GM12878 (cell line): ENCODE data around the gene SASH1.

Experiments
- ESRRA ChIP-seq: IDR thresholded peaks from 2 replicates; pipeline ENCODE4 v1.6.1; 2012; ENCODE audit warnings: mild to moderate bottlenecking, low read length, improper control_type of control experiment
- EZH2 ChIP-seq: IDR thresholded peaks from 2 replicates; pipeline ENCODE4 v1.6.1; 2012; ENCODE audit warnings: low read depth, mild to moderate bottlenecking, control low read depth, inconsistent platforms, low read length, borderline replicate concordance; ENCODE audit not compliant: control insufficient read depth
- POLR2A ChIP-seq: IDR thresholded peaks from 2 replicates; pipeline ENCODE4 v1.6.1; 2011; ENCODE audit warnings: low read depth, mild to moderate bottlenecking, low read length
- ZNF24 ChIP-seq: fragments of 450-650 bp; IDR thresholded peaks from 2 replicates; pipeline ENCODE4 v1.6.1; 2017; ENCODE audit warnings: antibody characterized with exemption, mild to moderate bottlenecking
- ZNF274 ChIP-seq: IDR thresholded peaks from one replicate; pipeline ENCODE4 v1.8.0; 2011; ENCODE audit not compliant: insufficient read length, insufficient read depth
- TF ChIP-seq, protein P1 (sequence below): IDR thresholded peaks from 2 replicates; pipeline ENCODE4 v1.6.1; 2012; ENCODE audit warnings: low read depth, low read length, improper control_type of control experiment
- TF ChIP-seq, protein P2 (sequence below): IDR thresholded peaks from 2 replicates; pipeline ENCODE4 v1.6.1; 2012; ENCODE audit warnings: mild to moderate bottlenecking, low read depth, low read length
- TF ChIP-seq, protein P3 (sequence below): IDR thresholded peaks from 2 replicates; pipeline ENCODE4 v1.6.1; 2012; ENCODE audit warnings: low read depth, low read length, improper control_type of control experiment

DNA sequence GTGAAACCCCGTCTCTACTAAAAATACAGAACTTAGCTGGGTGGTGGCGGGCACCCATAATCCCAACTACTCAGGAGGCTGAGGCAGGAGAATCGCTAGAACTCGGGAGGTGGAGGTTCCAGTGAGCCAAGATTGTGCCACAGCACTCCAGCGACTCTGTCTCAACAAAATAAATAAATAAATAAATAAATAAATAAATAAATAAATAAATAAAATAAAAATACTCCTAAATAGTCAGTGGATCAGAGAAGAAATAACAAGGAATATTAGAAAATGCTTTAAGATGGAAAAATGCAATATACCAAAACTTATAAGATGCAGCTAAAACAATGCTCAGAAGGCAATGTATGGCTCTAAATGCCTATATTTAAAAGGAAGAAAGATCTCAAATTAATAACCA lies 39.0 kb upstream of the SASH1 start:
- TF ChIP-seq, protein P1, sequence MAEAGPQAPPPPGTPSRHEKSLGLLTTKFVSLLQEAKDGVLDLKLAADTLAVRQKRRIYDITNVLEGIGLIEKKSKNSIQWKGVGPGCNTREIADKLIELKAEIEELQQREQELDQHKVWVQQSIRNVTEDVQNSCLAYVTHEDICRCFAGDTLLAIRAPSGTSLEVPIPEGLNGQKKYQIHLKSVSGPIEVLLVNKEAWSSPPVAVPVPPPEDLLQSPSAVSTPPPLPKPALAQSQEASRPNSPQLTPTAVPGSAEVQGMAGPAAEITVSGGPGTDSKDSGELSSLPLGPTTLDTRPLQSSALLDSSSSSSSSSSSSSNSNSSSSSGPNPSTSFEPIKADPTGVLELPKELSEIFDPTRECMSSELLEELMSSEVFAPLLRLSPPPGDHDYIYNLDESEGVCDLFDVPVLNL: no peak
- TF ChIP-seq, protein P2, sequence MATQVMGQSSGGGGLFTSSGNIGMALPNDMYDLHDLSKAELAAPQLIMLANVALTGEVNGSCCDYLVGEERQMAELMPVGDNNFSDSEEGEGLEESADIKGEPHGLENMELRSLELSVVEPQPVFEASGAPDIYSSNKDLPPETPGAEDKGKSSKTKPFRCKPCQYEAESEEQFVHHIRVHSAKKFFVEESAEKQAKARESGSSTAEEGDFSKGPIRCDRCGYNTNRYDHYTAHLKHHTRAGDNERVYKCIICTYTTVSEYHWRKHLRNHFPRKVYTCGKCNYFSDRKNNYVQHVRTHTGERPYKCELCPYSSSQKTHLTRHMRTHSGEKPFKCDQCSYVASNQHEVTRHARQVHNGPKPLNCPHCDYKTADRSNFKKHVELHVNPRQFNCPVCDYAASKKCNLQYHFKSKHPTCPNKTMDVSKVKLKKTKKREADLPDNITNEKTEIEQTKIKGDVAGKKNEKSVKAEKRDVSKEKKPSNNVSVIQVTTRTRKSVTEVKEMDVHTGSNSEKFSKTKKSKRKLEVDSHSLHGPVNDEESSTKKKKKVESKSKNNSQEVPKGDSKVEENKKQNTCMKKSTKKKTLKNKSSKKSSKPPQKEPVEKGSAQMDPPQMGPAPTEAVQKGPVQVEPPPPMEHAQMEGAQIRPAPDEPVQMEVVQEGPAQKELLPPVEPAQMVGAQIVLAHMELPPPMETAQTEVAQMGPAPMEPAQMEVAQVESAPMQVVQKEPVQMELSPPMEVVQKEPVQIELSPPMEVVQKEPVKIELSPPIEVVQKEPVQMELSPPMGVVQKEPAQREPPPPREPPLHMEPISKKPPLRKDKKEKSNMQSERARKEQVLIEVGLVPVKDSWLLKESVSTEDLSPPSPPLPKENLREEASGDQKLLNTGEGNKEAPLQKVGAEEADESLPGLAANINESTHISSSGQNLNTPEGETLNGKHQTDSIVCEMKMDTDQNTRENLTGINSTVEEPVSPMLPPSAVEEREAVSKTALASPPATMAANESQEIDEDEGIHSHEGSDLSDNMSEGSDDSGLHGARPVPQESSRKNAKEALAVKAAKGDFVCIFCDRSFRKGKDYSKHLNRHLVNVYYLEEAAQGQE: no peak
- TF ChIP-seq EZH2 (no peak), ZNF24 (no peak), ZNF274 (no peak), ESRRA (no peak), POLR2A (no peak)
- TF ChIP-seq, protein P3, sequence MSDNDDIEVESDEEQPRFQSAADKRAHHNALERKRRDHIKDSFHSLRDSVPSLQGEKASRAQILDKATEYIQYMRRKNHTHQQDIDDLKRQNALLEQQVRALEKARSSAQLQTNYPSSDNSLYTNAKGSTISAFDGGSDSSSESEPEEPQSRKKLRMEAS: no peak
